ENCODE measurements around the gene DHX35.

DNA sequence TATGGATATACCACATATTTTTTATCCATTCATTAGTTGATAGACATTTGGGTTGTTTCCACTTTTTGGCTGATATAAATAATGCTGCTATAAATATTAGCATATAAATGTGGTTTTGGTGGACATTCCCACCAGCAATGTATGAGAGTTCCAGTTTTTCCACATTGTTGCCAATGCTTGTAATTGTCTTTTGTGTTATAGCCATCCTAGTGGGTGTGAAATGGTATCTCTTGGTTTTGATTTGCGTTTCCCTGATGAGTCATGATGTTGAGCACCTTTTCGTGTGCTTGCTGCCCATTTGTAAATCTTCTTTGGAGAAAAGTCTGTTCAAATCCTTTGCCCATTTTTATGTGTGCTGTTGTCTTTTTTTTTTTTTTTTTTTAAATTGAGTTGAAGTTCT is 54.4 kb downstream of the DHX35 start:
- TF ChIP-seq, protein P1, sequence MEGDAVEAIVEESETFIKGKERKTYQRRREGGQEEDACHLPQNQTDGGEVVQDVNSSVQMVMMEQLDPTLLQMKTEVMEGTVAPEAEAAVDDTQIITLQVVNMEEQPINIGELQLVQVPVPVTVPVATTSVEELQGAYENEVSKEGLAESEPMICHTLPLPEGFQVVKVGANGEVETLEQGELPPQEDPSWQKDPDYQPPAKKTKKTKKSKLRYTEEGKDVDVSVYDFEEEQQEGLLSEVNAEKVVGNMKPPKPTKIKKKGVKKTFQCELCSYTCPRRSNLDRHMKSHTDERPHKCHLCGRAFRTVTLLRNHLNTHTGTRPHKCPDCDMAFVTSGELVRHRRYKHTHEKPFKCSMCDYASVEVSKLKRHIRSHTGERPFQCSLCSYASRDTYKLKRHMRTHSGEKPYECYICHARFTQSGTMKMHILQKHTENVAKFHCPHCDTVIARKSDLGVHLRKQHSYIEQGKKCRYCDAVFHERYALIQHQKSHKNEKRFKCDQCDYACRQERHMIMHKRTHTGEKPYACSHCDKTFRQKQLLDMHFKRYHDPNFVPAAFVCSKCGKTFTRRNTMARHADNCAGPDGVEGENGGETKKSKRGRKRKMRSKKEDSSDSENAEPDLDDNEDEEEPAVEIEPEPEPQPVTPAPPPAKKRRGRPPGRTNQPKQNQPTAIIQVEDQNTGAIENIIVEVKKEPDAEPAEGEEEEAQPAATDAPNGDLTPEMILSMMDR (conservative IDR thresholded peaks at IDR 0.05 in 1 of 2, IDR thresholded peaks at IDR 0.05 in 1 of 2; ENCODE audit: extremely low read depth in 1 of 2, insufficient read depth in 1 of 2, low read depth in 1 of 2, low read length in 2 of 2), result no peak
- no peak for TF ChIP-seq EZH2 (IDR thresholded peaks at IDR 0.05; ENCODE audit: borderline replicate concordance, low read length)
